BE2C (cell line): ENCODE measurements around the gene PELI1.
"Not testable (repeated sequence)": the region's sequence is repeated elsewhere in the genome, so short reads cannot be mapped to it uniquely, and the experiment has no call there.

Source experiments
- DNase-seq: peaks from one replicate; pipeline ENCODE4 v3.0.0-alpha.2; 2020
- H3K27me3 ChIP-seq: fragments of 250-450 bp; sonication (Bioruptor Pico); 2 replicates; pipeline ENCODE4 v1.5.1; 2020; ENCODE audit warnings: mild to moderate bottlenecking
- H3K36me3 ChIP-seq: fragments of 250-450 bp; sonication (Bioruptor Pico); 2 replicates; pipeline ENCODE4 v1.5.1; 2020; ENCODE audit warnings: mild to moderate bottlenecking
- H3K4me1 ChIP-seq: fragments of 250-450 bp; sonication (Bioruptor Pico); 2 replicates; pipeline ENCODE4 v1.5.1; 2020
- H3K4me3 ChIP-seq: 2 replicates; pipeline ENCODE4 v1.5.1; 2011; ENCODE audit warnings: low read depth, low read length
- H3K9me3 ChIP-seq: fragments of 250-450 bp; sonication (Bioruptor Pico); 2 replicates; pipeline ENCODE4 v1.5.1; 2020
- CTCF ChIP-seq: IDR thresholded peaks from 2 replicates; pipeline ENCODE4 v1.5.1; 2012; ENCODE audit warnings: mild to moderate bottlenecking, low read depth, low read length

The PELI1 gene

GRCh38 chr2:64101141-64101591 lies 43.1 kb downstream of the PELI1 start:
- Histone ChIP-seq H3K36me3 (peaks cover 1% of the 10 kb centered on the region), H3K4me3 (no peak overlapping the region), H3K27me3 (no peaks in the 10 kb centered on the region), H3K4me1 (no peaks in the 10 kb centered on the region), H3K9me3 (no peaks in the 10 kb centered on the region)
- TF ChIP-seq CTCF, result no peak
- DNase-seq, result no peak

- not testable (repeated sequence) for H3K27me3 ChIP-seq
These were observed 43.6 kb downstream of the PELI1 start for GRCh38 chr2:64100584-64100983.

GRCh38 chr2:64094663-64095382 lies 49.4 kb downstream of the PELI1 start:
- H3K27me3 ChIP-seq, result no peaks in the 10 kb centered on the region
- no peaks in the 10 kb centered on the region for H3K9me3 ChIP-seq
- no peak for DNase-seq
- no peak overlapping the region for H3K4me3 ChIP-seq
- H3K4me1 ChIP-seq, result no peaks in the 10 kb centered on the region
- TF ChIP-seq CTCF, result no peak
- peaks cover 18% of the 10 kb centered on the region for H3K36me3 ChIP-seq

More at GRCh38 chr2:64100584-64100983, 43.6 kb downstream of the PELI1 start:
- not testable (repeated sequence) for H3K4me1 ChIP-seq, DNase-seq, H3K4me3 ChIP-seq, H3K36me3 ChIP-seq, H3K9me3 ChIP-seq

GRCh38 chr2:64093341-64093740 lies 50.9 kb downstream of the PELI1 start:
- no peak for TF ChIP-seq CTCF
- Histone ChIP-seq H3K36me3 (peaks cover 18% of the 10 kb centered on the region), H3K27me3 (no peaks in the 10 kb centered on the region), H3K4me1 (no peaks in the 10 kb centered on the region), H3K9me3 (no peaks in the 10 kb centered on the region), H3K4me3 (no peak overlapping the region)
- no peak for DNase-seq

- TF ChIP-seq CTCF, result no peak
- no peak for DNase-seq
- H3K4me3 ChIP-seq, result no peak overlapping the region
- H3K27me3 ChIP-seq, result no peaks in the 10 kb centered on the region
- H3K36me3 ChIP-seq, result peaks cover 18% of the 10 kb centered on the region
- no peaks in the 10 kb centered on the region for H3K4me1 ChIP-seq
- H3K9me3 ChIP-seq, result no peaks in the 10 kb centered on the region
These were observed 51.7 kb downstream of the PELI1 start for GRCh38 chr2:64092502-64092901.

- TF ChIP-seq CTCF, result no peak
- no peak for DNase-seq
- no peaks in the 10 kb centered on the region for H3K4me1 ChIP-seq
- no peaks in the 10 kb centered on the region for H3K9me3 ChIP-seq
- H3K4me3 ChIP-seq, result no peak overlapping the region
- H3K36me3 ChIP-seq, result peaks cover 10% of the 10 kb centered on the region; the same call in 1 of the 2 replicates
- no peaks in the 10 kb centered on the region for H3K27me3 ChIP-seq
These were observed 54.0 kb downstream of the PELI1 start for GRCh38 chr2:64090264-64090663.
